Mammary microvascular endothelial cell (primary cell): Measurements from ENCODE around the gene ZFR2. TPM values are rescaled to one million over a fixed set of nuclear protein-coding genes. Genes with fewer than 3 reads are reported as not detected.

Experiments
- total RNA-seq: library from RNA; depleted of rRNA; stranded (reverse); fragments of >200 nt; gene quantifications from 2 replicates; pipeline ENCODE4 v1.2.3, GENCODE V29; 2015

ZFR2 gene
- not detected in 2 replicates for total RNA-seq

GRCh38 chr19:3868770-3869456 lies at the start of gene ZFR2:
Gene ZFR2, minus strand, starts transcription at chr19:3869038. Its CDS starts 21 bp downstream, at chr19:3869017.

GRCh38 chr19:3880471-3881271 lies 11.8 kb upstream of the ZFR2 start, which contains the start of gene ATCAY:
Gene ATCAY, plus strand, starts transcription at chr19:3880685. Its CDS starts 5,083 bp downstream, at chr19:3885768.

GRCh38 chr19:3785938-3786824 lies 82.7 kb downstream of the ZFR2 start, which contains the start of gene MATK:
Gene MATK, minus strand, starts transcription at chr19:3786381. Its CDS starts 1,246 bp downstream, at chr19:3785135.

GRCh38 chr19:3771906-3772455 lies 96.9 kb downstream of the ZFR2 start, which contains the start of gene RAX2:
Gene RAX2, minus strand, starts transcription at chr19:3772228. Its CDS starts 486 bp downstream, at chr19:3771742.

GRCh38 chr19:3762501-3763459 lies 106.1 kb downstream of the ZFR2 start, which contains the start of gene MRPL54:
Gene MRPL54, plus strand, starts transcription at chr19:3762682. Its CDS starts 19 bp downstream, at chr19:3762701.

GRCh38 chr19:3761382-3762129 lies 107.3 kb downstream of the ZFR2 start, which contains the start of gene APBA3:
Gene APBA3, minus strand, starts transcription at chr19:3761692. Its CDS starts 1,428 bp downstream, at chr19:3760264.

Other genes starting within 250 kb of the ZFR2 start
- gene CACTIN, start 242.2 kb downstream of the ZFR2 start, total RNA-seq = 37.7 and 40.2 TPM in 2 replicates
- gene PIP5K1C, start 168.6 kb downstream of the ZFR2 start, total RNA-seq = 33.5 and 38.7 TPM in 2 replicates
- gene TJP3, start 160.7 kb downstream of the ZFR2 start, total RNA-seq = not detected in 2 replicates
- 29.8 and 35.5 TPM in 2 replicates for gene APBA3, start 107.3 kb downstream of the ZFR2 start, total RNA-seq
- 106 and 140 TPM in 2 replicates for gene MRPL54, start 106.4 kb downstream of the ZFR2 start, total RNA-seq
- not detected in 2 replicates for gene RAX2, start 96.8 kb downstream of the ZFR2 start, total RNA-seq
- not detected in 2 replicates for gene MATK, start 82.7 kb downstream of the ZFR2 start, total RNA-seq
- not detected in 2 replicates for gene ATCAY, start 11.6 kb upstream of the ZFR2 start, total RNA-seq
- not detected in 2 replicates for gene NMRK2, start 64.0 kb upstream of the ZFR2 start, total RNA-seq
- gene DAPK3, start 102.1 kb upstream of the ZFR2 start, total RNA-seq = 97.1 and 115 TPM in 2 replicates
- 1,607 and 1,802 TPM in 2 replicates for gene EEF2, start 116.4 kb upstream of the ZFR2 start, total RNA-seq
- gene PIAS4, start 138.7 kb upstream of the ZFR2 start, total RNA-seq = 31.6 and 31.8 TPM in 2 replicates
- gene ZBTB7A, start 197.9 kb upstream of the ZFR2 start, total RNA-seq = 28.0 and 33.6 TPM in 2 replicates